ENCODE data around the gene ZNF516. TPM values are rescaled to one million over a fixed set of nuclear protein-coding genes. Genes with fewer than 3 reads are reported as not detected.

Gene ZNF516
- total and polyA plus RNA-seq, 4 donors = 2.5 to 12.2 (median 7.6) TPM

GRCh38 chr18:76328140-76328539 lies 166.9 kb downstream of the ZNF516 start:
- no peak for TF ChIP-seq JUND (IDR thresholded peaks at IDR 0.05)
- no peak for TF ChIP-seq EGR1 (IDR thresholded peaks at IDR 0.05; ENCODE audit: low read depth in 2 of 2)
- TF ChIP-seq TAF1 (conservative IDR thresholded peaks at IDR 0.05) = no peak
- no peak for TF ChIP-seq GABPA (IDR thresholded peaks at IDR 0.05 in 1 of 2, conservative IDR thresholded peaks at IDR 0.05 in 1 of 2)
- TF ChIP-seq SP1 (IDR thresholded peaks at IDR 0.05) = no peak
- no peak for TF ChIP-seq REST (IDR thresholded peaks at IDR 0.05)
- TF ChIP-seq FOXA2 (IDR thresholded peaks at IDR 0.05) = no peak
- no peak for TF ChIP-seq MAX (IDR thresholded peaks at IDR 0.05)
- TF ChIP-seq HNF4G (IDR thresholded peaks at IDR 0.05) = no peak
- TF ChIP-seq ATF3 (IDR thresholded peaks at IDR 0.05) = no peak
- no peak for TF ChIP-seq FOXA1 (IDR thresholded peaks at IDR 0.05)
- TF ChIP-seq HNF4A (conservative IDR thresholded peaks at IDR 0.05) = no peak
- TF ChIP-seq RXRA (IDR thresholded peaks at IDR 0.05) = no peak
- no peak for TF ChIP-seq CTCF (IDR thresholded peaks at IDR 0.05; ENCODE audit: low read depth, low read length, missing input control)
- TF ChIP-seq ZBTB33 (IDR thresholded peaks at IDR 0.05) = no peak
- no peak for TF ChIP-seq NR2F2 (IDR thresholded peaks at IDR 0.05)
- TF ChIP-seq RAD21 (IDR thresholded peaks at IDR 0.05) = no peak
- no peak for TF ChIP-seq YY1 (IDR thresholded peaks at IDR 0.05)
- Histone ChIP-seq H3K9me3 (ENCODE audit: control insufficient read depth in 4 of 4, low read length in 3 of 4) (peaks cover 0 to 8% (median 0%) of the 10 kb centered on the region in 4 donors), H3K4me1 (ENCODE audit: control insufficient read depth in 4 of 4, insufficient read depth in 4 of 4, low read length in 3 of 4) (peaks cover 0 to 4% (median 0%) of the 10 kb centered on the region in 4 donors), H3K27ac (ENCODE audit: low read depth in 1 of 2, low read length in 2 of 2) (no peak overlapping the region), H3K9ac (ENCODE audit: low read depth in 1 of 2, low read length in 2 of 2) (no peak overlapping the region), H3K4me3 (ENCODE audit: low read depth in 1 of 3, low read length in 3 of 3) (no peak overlapping the region), H3K27me3 (ENCODE audit: control insufficient read depth in 4 of 4, insufficient read depth in 4 of 4, low read length in 3 of 4) (no peaks in the 10 kb centered on the region), H3K36me3 (ENCODE audit: control insufficient read depth in 4 of 4, insufficient read depth in 3 of 4, low read depth in 1 of 4, low read length in 3 of 4) (no peaks in the 10 kb centered on the region)
- no peak for DNase-seq (ENCODE audit: low spot score)
- 84% methylated on average over 4 of the region's 4 CpGs for WGBS

Measured in liver (tissue), 9 donors.